HG03025 (cell line): ENCODE measurements around the gene CD300LD.

Experiments used
- ATAC-seq: cut with Tn5 transposase; IDR thresholded peaks from one replicate; pipeline ENCODE4 v1.9.1; 2021; ENCODE audit warnings: mild to moderate bottlenecking, moderate library complexity; ENCODE audit not compliant: unreplicated experiment, low FRiP score

Gene CD300LD

GRCh38 chr17:74547264-74547663 is 44.8 kb downstream of the CD300LD start:
- no peak for ATAC-seq

- ATAC-seq = no peak
Observed at GRCh38 chr17:74546586-74546985, 45.5 kb downstream of the CD300LD start.

- ATAC-seq = no peak
Observed at GRCh38 chr17:74545843-74546230, 46.2 kb downstream of the CD300LD start, which contains the start of gene CD300C. CD300C (minus strand) TSS chr17:74546115; CDS start chr17:74545782, 333 bp downstream.

- no peak for ATAC-seq
Observed at GRCh38 chr17:74544991-74545842, 46.9 kb downstream of the CD300LD start.

GRCh38 chr17:74543891-74544760 is 48.0 kb downstream of the CD300LD start:
- ATAC-seq = no peak

- no peak for ATAC-seq
Observed at GRCh38 chr17:74543406-74543805, 48.7 kb downstream of the CD300LD start.

GRCh38 chr17:74542727-74543383 is 49.2 kb downstream of the CD300LD start:
- ATAC-seq = no peak

GRCh38 chr17:74542166-74542565 is 49.9 kb downstream of the CD300LD start:
- ATAC-seq = no peak

- ATAC-seq = no peak
Observed at GRCh38 chr17:74541176-74542111, 50.6 kb downstream of the CD300LD start.

- no peak for ATAC-seq
Observed at GRCh38 chr17:74539281-74539820, 52.7 kb downstream of the CD300LD start.

- ATAC-seq = no peak
Observed at GRCh38 chr17:74536890-74537289, 55.2 kb downstream of the CD300LD start.

GRCh38 chr17:74532115-74532514 is 60.0 kb downstream of the CD300LD start:
- ATAC-seq = no peak

- ATAC-seq = no peak
Observed at GRCh38 chr17:74531231-74531761, 60.8 kb downstream of the CD300LD start, which contains the start of gene CD300LB. CD300LB (minus strand) TSS chr17:74531475; CDS start chr17:74531350, 125 bp downstream.

- no peak for ATAC-seq
Observed at GRCh38 chr17:74530831-74531150, 61.3 kb downstream of the CD300LD start.
